MCF 10A (cell line): ENCODE results near the gene CEP131. TPM values are rescaled to one million over a fixed set of nuclear protein-coding genes. Genes with fewer than 3 reads are reported as not detected.

Experiments
- BruUV-seq: library from RNA; stranded (reverse); fragments of 400-500 nt; replicated peaks from 2 replicates; lab custom pipeline; 2021; lab: Mats Ljungman, UMichigan
- CTCF ChIA-PET: fragments of 300-600 bp; sonication (Branson Sonifier 250); formaldehyde crosslinking; extraction: SDS; loops from one replicate; lab custom pipeline; 2021; ENCODE audit warnings: antibody characterized with exemption, inconsistent platforms; lab: Yijun Ruan, JAX
- POLR2A ChIA-PET: fragments of 300-600, 350-650 bp; sonication (Branson Sonifier 250); formaldehyde crosslinking; extraction: SDS; loops from one replicate; lab custom pipeline; 2020; ENCODE audit warnings: antibody characterized with exemption, inconsistent platforms; lab: Yijun Ruan, JAX
- DNase-seq: peaks from one replicate; pipeline ENCODE4 v3.0.0-alpha.2; 2018; ENCODE audit not compliant: unreplicated experiment
- H3K27ac Mint-ChIP-seq: one replicate; pipeline ENCODE4 v1.8.0; 2022; ENCODE audit warnings: mild to moderate bottlenecking, low read depth, mixed read lengths; ENCODE audit not compliant: unreplicated experiment
- H3K27me3 Mint-ChIP-seq: one replicate; pipeline ENCODE4 v1.8.0; 2022; ENCODE audit warnings: mixed read lengths; ENCODE audit not compliant: insufficient read depth, unreplicated experiment
- H3K36me3 Mint-ChIP-seq: one replicate; pipeline ENCODE4 v1.8.0; 2022; ENCODE audit warnings: mild to moderate bottlenecking, moderate library complexity, mixed read lengths; ENCODE audit not compliant: insufficient read depth, unreplicated experiment
- H3K4me1 Mint-ChIP-seq: one replicate; pipeline ENCODE4 v1.8.0; 2022; ENCODE audit warnings: mixed read lengths; ENCODE audit not compliant: insufficient read depth, unreplicated experiment
- H3K4me3 Mint-ChIP-seq: one replicate; pipeline ENCODE4 v1.8.0; 2022; ENCODE audit warnings: mild to moderate bottlenecking, moderate library complexity, mixed read lengths; ENCODE audit not compliant: unreplicated experiment
- H3K9me3 Mint-ChIP-seq: one replicate; pipeline ENCODE4 v1.8.0; 2022; ENCODE audit warnings: mixed read lengths; ENCODE audit not compliant: unreplicated experiment
- intact Hi-C: fragments of 100-400 bp; cut with micrococcal nuclease; formaldehyde crosslinking; loops from 2 replicates; pipeline ENCODE4 v1.14.1; 2022
- total RNA-seq: library from RNA; stranded (reverse); gene quantifications from 2 replicates; pipeline ENCODE4 v1.2.3, GENCODE V29; 2022
- TF ChIP-seq, protein P1 (sequence below): fragments of 200-600 bp; IDR thresholded peaks from one replicate; pipeline ENCODE4 v1.8.0; 2022; ENCODE audit warnings: antibody characterized with exemption, mild to moderate bottlenecking; ENCODE audit not compliant: unreplicated experiment

The CEP131 gene
- total RNA-seq, 1 experiment from 2014 or later, result 9.5 TPM

DNA sequence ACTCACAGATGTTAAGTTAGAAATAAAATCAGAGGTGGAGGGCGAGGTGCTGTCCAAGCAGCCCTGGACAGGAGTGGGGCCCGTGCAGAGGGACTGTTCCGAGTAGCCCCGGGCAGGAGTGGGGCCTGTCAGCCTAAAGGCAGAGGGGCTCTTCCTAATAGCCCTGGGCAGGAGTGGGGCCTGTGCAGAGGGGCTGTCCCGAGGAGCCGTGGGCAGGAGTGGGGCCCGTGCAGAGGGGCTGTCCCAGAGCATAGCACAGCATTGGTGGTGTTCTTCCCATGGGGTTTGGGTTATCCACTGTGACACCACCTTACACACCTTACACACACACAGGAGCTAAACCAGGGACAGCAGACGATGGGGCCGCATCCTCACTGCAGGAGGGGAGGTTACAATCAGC is 10.4 kb downstream of the CEP131 start:
- intact Hi-C loops, result no loop called here
- DNase-seq, result no peak
- H3K4me1 Mint-ChIP-seq, result no peaks in the 10 kb centered on the region
- TF ChIP-seq, protein P1, sequence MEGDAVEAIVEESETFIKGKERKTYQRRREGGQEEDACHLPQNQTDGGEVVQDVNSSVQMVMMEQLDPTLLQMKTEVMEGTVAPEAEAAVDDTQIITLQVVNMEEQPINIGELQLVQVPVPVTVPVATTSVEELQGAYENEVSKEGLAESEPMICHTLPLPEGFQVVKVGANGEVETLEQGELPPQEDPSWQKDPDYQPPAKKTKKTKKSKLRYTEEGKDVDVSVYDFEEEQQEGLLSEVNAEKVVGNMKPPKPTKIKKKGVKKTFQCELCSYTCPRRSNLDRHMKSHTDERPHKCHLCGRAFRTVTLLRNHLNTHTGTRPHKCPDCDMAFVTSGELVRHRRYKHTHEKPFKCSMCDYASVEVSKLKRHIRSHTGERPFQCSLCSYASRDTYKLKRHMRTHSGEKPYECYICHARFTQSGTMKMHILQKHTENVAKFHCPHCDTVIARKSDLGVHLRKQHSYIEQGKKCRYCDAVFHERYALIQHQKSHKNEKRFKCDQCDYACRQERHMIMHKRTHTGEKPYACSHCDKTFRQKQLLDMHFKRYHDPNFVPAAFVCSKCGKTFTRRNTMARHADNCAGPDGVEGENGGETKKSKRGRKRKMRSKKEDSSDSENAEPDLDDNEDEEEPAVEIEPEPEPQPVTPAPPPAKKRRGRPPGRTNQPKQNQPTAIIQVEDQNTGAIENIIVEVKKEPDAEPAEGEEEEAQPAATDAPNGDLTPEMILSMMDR, result no peak
- no peak overlapping the region for H3K27ac Mint-ChIP-seq
- ChIA-PET CTCF (no interaction called here), POLR2A (no interaction called here)
- H3K36me3 Mint-ChIP-seq, result no peaks in the 10 kb centered on the region
- H3K4me3 Mint-ChIP-seq, result no peak overlapping the region
- no peaks in the 10 kb centered on the region for H3K27me3 Mint-ChIP-seq
- no peaks in the 10 kb centered on the region for H3K9me3 Mint-ChIP-seq
- no TSS peak for BruUV-seq

DNA sequence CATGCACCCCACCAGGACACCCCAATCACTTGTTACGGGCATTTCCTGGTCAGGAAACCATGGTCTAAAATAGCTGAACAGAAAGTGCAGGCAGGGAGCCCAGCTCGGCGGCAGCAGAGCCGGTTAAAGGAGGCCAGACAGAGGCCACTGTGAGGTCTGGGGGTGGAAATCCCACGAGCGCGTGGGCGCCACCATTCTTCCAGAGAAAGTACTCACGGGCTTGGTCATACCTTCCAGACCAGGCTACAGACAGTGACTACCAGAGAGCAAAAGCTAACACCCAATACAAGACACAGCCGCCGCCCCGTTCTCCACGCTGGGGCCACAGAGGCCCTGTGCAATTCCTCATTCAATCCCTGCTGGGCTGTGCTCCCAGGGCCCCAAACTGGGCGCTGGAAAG is 11.9 kb downstream of the CEP131 start:
- no TSS peak for BruUV-seq
- TF ChIP-seq, protein P1, result no peak
- Mint-ChIP-seq H3K4me3 (no peak overlapping the region), H3K27ac (no peak overlapping the region), H3K4me1 (no peaks in the 10 kb centered on the region), H3K9me3 (no peaks in the 10 kb centered on the region), H3K27me3 (no peaks in the 10 kb centered on the region), H3K36me3 (no peaks in the 10 kb centered on the region)
- POLR2A ChIA-PET, result interaction anchor here (1.0 kb wide), 1 partner anchor 12 kb away, joined by 3 read pairs; the partner anchor contains the start of gene CEP131
- intact Hi-C loops, result no loop called here
- no peak for DNase-seq
- CTCF ChIA-PET, result no interaction called here

DNA sequence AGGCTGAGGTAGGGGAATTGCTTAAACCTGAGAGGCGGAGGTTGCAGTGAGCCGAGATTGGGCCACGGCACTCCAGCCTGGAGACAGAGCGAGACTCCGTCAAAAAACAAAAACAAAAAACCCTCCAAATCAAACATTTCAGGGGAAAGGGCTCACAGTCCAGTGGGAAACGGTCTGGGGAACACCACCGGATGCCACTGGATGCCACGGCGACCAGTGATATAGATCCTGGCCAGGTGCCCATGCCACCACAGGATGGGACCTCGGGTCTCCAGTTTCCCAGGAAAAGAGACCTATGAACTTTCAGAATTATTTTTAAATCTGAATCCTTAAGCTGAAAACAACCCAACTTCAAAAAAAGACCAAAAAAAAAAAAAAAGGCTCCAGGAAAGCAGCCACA is 12.3 kb downstream of the CEP131 start:
- CTCF ChIA-PET, result no interaction called here
- no TSS peak for BruUV-seq

DNA sequence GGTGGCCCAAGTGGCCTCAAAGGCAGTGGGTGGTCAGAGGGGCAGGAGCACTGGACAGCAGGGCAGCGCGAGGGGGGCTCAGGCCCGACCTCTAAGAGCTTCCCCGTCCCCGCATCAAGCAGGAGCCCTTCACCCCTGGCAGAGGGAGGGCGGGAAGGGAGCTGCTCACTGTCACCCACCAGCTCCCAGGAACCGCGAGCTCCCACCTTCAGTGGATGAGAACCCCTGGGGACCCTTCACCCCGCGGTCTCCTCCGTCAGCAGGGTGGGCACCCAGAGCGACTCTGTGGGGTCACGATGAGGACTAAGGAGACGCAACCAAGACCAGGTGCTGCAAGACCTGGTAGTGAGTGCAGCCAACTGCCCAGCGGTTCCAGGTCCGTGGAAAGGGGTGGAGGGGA is 13.6 kb downstream of the CEP131 start:
- no peaks in the 10 kb centered on the region for H3K27me3 Mint-ChIP-seq
- H3K9me3 Mint-ChIP-seq, result no peaks in the 10 kb centered on the region
- no TSS peak for BruUV-seq
- DNase-seq, result no peak
- TF ChIP-seq, protein P1, result no peak
- intact Hi-C loops, result no loop called here
- peaks cover 5% of the 10 kb centered on the region for H3K36me3 Mint-ChIP-seq
- H3K27ac Mint-ChIP-seq, result no peak overlapping the region
- ChIA-PET CTCF (interaction anchor here (1.5 kb wide), 1 partner anchor 66 kb away, joined by 3 read pairs; no protein-coding TSS in a partner anchor), POLR2A (no interaction called here)
- no peak overlapping the region for H3K4me3 Mint-ChIP-seq
- H3K4me1 Mint-ChIP-seq, result no peaks in the 10 kb centered on the region

More for the DNA sequence above, 12.3 kb downstream of the CEP131 start:
- Mint-ChIP-seq H3K27ac (no peak overlapping the region), H3K36me3 (no peaks in the 10 kb centered on the region), H3K4me3 (no peak overlapping the region), H3K27me3 (no peaks in the 10 kb centered on the region), H3K9me3 (no peaks in the 10 kb centered on the region), H3K4me1 (no peaks in the 10 kb centered on the region)
- intact Hi-C loops, result no loop called here
- DNase-seq, result no peak
- TF ChIP-seq, protein P1, result no peak
- POLR2A ChIA-PET, result interaction anchor here (1.0 kb wide), 1 partner anchor 12 kb away, joined by 3 read pairs; the partner anchor contains the start of gene CEP131
